ENCODE data around the gene PFDN1.

Gene PFDN1

DNA sequence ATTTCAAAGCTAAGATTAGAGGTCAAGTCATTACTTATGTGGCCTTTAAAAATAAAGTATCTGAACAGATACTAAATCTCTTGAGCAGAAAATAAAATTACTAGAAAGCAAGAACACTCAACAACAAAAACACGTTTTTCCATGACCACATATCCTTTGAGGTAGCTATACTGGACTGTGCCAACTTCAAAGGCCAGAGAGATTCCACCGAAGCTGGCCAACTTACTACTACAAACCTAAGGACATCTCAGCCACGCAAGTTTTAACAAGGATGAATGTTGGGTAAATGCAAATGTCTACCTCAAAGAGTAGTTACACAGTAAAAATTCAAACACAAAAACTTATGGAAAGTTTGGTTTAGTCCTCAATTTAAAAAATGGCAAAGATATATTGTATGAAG is 18.9 kb downstream of the PFDN1 start:
- H3K36me3 ChIP-seq (ENCODE audit: control insufficient read depth, insufficient read depth, low read length), result no peaks in the 10 kb centered on the region; the same call in 1 of the 2 replicates
- DNase-seq (ENCODE audit: extremely low read depth, insufficient read length), result no peak
- H3K27me3 ChIP-seq (replicated peaks; ENCODE audit: control insufficient read depth, insufficient read depth, low read length), result no peaks in the 10 kb centered on the region
- TF ChIP-seq, protein P1, sequence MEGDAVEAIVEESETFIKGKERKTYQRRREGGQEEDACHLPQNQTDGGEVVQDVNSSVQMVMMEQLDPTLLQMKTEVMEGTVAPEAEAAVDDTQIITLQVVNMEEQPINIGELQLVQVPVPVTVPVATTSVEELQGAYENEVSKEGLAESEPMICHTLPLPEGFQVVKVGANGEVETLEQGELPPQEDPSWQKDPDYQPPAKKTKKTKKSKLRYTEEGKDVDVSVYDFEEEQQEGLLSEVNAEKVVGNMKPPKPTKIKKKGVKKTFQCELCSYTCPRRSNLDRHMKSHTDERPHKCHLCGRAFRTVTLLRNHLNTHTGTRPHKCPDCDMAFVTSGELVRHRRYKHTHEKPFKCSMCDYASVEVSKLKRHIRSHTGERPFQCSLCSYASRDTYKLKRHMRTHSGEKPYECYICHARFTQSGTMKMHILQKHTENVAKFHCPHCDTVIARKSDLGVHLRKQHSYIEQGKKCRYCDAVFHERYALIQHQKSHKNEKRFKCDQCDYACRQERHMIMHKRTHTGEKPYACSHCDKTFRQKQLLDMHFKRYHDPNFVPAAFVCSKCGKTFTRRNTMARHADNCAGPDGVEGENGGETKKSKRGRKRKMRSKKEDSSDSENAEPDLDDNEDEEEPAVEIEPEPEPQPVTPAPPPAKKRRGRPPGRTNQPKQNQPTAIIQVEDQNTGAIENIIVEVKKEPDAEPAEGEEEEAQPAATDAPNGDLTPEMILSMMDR (IDR thresholded peaks at IDR 0.05; ENCODE audit: insufficient read depth, low read length, poor library complexity, severe bottlenecking), result no peak
- no peak overlapping the region for H3K4me3 ChIP-seq (replicated peaks; ENCODE audit: low read depth, low read length)

DNA sequence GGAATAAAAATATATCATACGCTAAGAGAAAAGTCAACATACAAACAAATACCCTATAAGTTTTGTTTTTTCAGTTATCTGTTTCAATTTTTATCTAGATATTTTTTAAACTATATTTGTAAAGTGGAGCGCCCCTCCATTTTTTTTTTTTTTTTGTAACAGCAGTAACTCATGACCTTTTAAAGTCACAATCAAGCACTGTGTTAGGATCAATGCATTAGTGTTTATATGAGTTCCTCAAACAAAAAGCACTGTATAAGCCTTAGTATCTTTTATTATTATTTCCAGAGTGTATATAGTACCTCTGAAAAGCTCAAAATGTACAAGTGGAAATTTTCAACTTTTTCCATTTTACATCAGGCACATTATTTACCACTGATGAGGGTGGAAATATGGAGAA is 20.6 kb downstream of the PFDN1 start:
- TF ChIP-seq, protein P1 (IDR thresholded peaks at IDR 0.05; ENCODE audit: insufficient read depth, low read length, poor library complexity, severe bottlenecking), result no peak
- H3K4me3 ChIP-seq (replicated peaks; ENCODE audit: low read depth, low read length), result no peak overlapping the region
- no peak for DNase-seq (ENCODE audit: extremely low read depth, insufficient read length)

DNA sequence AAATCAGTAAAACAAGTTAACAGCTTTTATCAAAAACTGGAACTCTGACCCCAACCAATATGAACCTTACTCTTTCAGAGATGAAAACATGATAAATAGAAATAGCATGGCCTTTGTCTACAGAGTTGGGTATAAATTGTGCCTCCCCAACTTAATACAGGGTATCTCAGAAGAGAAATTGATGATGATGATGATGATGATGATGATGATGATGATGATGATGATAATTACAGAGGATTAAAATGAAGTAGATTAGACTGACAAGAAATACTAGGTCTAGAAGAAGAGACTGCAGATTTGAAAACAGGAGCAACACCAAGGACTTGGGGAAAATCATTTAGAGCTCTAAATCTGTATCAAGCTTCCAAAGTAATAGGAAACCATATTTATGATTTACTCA is 27.1 kb downstream of the PFDN1 start:
- H3K27me3 ChIP-seq (replicated peaks; ENCODE audit: control insufficient read depth, insufficient read depth, low read length), result no peaks in the 10 kb centered on the region
- no peak for DNase-seq (ENCODE audit: extremely low read depth, insufficient read length)
- no peaks in the 10 kb centered on the region; the same call in none of the 2 replicates for H3K36me3 ChIP-seq (ENCODE audit: control insufficient read depth, insufficient read depth, low read length)
- TF ChIP-seq, protein P1 (IDR thresholded peaks at IDR 0.05; ENCODE audit: insufficient read depth, low read length, poor library complexity, severe bottlenecking), result no peak
- no peak overlapping the region for H3K4me3 ChIP-seq (replicated peaks; ENCODE audit: low read depth, low read length)

More for the DNA sequence above, 20.6 kb downstream of the PFDN1 start:
- Histone ChIP-seq H3K36me3 (ENCODE audit: control insufficient read depth, insufficient read depth, low read length) (no peaks in the 10 kb centered on the region; the same call in none of the 2 replicates), H3K27me3 (replicated peaks; ENCODE audit: control insufficient read depth, insufficient read depth, low read length) (no peaks in the 10 kb centered on the region)

DNA sequence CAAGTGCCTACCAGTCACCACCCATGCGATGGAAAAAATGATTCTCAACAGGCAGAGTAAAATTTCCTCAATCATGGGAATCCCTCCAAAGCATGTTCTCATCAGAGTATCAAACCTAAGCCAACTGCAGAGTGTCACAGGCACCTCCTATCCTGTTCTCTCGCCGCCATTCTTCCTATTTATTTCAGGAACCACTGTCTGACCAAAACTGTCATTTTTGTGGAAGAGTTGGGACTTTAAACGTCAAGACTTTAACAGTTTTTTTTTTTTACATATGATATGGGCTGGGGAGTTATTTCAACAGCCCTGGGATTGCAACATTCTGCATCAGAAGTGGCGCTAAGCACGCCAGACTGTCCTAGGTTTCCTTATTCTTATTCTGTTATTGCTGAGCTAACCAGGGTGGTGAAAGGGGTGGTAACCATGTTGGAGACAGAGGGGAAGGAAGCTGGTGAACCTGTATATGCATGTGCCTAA is 29.5 kb downstream of the PFDN1 start:
- no peak for DNase-seq (ENCODE audit: extremely low read depth, insufficient read length)
- no peaks in the 10 kb centered on the region; the same call in 1 of the 2 replicates for H3K36me3 ChIP-seq (ENCODE audit: control insufficient read depth, insufficient read depth, low read length)
- H3K27me3 ChIP-seq (replicated peaks; ENCODE audit: control insufficient read depth, insufficient read depth, low read length), result no peaks in the 10 kb centered on the region
- TF ChIP-seq, protein P1 (IDR thresholded peaks at IDR 0.05; ENCODE audit: insufficient read depth, low read length, poor library complexity, severe bottlenecking), result no peak
- no peak overlapping the region for H3K4me3 ChIP-seq (replicated peaks; ENCODE audit: low read depth, low read length)

DNA sequence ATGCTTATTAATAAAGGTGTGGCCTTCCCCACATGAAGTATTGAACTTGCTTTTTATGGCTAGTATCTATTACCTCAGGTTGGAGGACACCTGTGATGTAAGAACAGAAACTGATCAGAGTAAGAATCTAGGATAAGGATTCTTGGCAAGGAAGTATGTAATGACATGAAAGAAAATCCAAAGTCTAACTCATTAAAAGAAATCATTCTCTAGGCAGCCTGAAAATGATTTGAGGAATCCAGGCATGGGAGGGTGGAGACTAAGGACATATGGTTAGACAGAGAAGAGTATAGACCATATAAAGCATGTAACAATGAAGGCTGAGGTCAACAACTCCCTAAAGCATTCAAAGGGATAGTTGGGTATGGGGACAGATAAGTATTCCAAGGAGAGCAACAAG is 32.9 kb downstream of the PFDN1 start:
- Histone ChIP-seq H3K4me3 (replicated peaks; ENCODE audit: low read depth, low read length) (no peak overlapping the region), H3K36me3 (ENCODE audit: control insufficient read depth, insufficient read depth, low read length) (no peaks in the 10 kb centered on the region; the same call in 1 of the 2 replicates), H3K27me3 (replicated peaks; ENCODE audit: control insufficient read depth, insufficient read depth, low read length) (no peaks in the 10 kb centered on the region)
- no peak for DNase-seq (ENCODE audit: extremely low read depth, insufficient read length)
- TF ChIP-seq, protein P1 (IDR thresholded peaks at IDR 0.05; ENCODE audit: insufficient read depth, low read length, poor library complexity, severe bottlenecking), result no peak

DNA sequence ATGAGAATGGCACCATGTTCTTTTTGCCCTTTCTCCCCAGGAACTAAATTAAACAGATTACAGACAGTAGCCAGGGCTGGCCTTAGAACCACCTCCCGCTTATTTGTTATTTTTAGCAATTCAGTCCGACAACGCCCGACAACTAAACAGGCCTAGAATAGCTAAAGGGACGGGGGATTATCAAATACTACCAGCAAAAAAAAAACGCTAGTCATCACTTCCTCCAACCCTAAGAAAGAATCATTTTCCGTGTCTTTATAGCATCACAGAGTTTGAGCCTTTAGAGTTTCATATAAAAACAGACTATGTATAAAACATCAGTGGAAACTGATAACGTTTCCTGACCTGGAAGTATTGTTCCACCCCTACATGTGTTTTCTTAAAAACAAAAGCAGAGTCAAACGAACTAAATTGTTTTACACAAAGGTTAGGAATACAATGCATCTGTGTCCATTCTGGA is 35.3 kb downstream of the PFDN1 start:
- H3K27me3 ChIP-seq (replicated peaks; ENCODE audit: control insufficient read depth, insufficient read depth, low read length), result no peaks in the 10 kb centered on the region
- no peaks in the 10 kb centered on the region for H3K36me3 ChIP-seq (ENCODE audit: control insufficient read depth, insufficient read depth, low read length)
- DNase-seq (ENCODE audit: extremely low read depth, insufficient read length), result no peak
- TF ChIP-seq, protein P1 (IDR thresholded peaks at IDR 0.05; ENCODE audit: insufficient read depth, low read length, poor library complexity, severe bottlenecking), result no peak
- H3K4me3 ChIP-seq (replicated peaks; ENCODE audit: low read depth, low read length), result no peak overlapping the region

Measured in GM06990 (cell line).